ENCODE data around the gene FGF1.
A peak's percentile ranks its signal among the peaks of the same experiment; 100 is the strongest.

Gene FGF1

DNA sequence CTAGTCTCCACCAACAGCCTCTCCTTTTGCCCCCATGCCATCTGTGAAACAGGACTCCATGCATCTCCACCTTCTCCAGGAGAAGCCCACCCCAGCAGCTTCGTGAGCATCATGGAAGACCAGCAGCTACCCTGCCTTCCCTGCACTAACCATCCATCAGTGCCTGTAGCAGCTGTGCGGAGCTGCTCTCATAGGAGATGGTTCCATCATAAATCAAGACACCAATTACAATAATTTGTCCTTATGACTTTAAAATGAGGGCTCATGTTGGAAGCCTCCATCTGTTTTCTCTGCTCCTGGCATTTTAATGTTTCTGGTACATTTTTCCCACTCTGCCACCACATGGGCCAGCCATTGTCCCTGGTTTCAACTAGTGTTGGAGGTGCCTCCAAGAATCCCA lies 69.9 kb downstream of the FGF1 start:
- H3K9me3 ChIP-seq (ENCODE audit: severe bottlenecking): peaks cover 2% of the 10 kb centered on the region
- no peak overlapping the region for H3K27ac ChIP-seq
- H3K36me3 ChIP-seq: no peaks in the 10 kb centered on the region
- TF ChIP-seq, protein P1, sequence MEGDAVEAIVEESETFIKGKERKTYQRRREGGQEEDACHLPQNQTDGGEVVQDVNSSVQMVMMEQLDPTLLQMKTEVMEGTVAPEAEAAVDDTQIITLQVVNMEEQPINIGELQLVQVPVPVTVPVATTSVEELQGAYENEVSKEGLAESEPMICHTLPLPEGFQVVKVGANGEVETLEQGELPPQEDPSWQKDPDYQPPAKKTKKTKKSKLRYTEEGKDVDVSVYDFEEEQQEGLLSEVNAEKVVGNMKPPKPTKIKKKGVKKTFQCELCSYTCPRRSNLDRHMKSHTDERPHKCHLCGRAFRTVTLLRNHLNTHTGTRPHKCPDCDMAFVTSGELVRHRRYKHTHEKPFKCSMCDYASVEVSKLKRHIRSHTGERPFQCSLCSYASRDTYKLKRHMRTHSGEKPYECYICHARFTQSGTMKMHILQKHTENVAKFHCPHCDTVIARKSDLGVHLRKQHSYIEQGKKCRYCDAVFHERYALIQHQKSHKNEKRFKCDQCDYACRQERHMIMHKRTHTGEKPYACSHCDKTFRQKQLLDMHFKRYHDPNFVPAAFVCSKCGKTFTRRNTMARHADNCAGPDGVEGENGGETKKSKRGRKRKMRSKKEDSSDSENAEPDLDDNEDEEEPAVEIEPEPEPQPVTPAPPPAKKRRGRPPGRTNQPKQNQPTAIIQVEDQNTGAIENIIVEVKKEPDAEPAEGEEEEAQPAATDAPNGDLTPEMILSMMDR (IDR thresholded peaks at IDR 0.05; ENCODE audit: low read depth, low read length): no peak
- H3K4me3 ChIP-seq (ENCODE audit: low read depth, low read length): no peak overlapping the region
- H3K27me3 ChIP-seq (ENCODE audit: insufficient read depth, low read depth, severe bottlenecking): no peaks in the 10 kb centered on the region
- no peak for DNase-seq

- peaks cover under 1% of the 10 kb centered on the region for H3K9me3 ChIP-seq (ENCODE audit: severe bottlenecking)
- no peak overlapping the region for H3K27ac ChIP-seq
- no peaks in the 10 kb centered on the region for H3K27me3 ChIP-seq (ENCODE audit: insufficient read depth, low read depth, severe bottlenecking)
- no peak for DNase-seq
- H3K4me3 ChIP-seq (ENCODE audit: low read depth, low read length): no peak overlapping the region
- TF ChIP-seq, protein P1 (IDR thresholded peaks at IDR 0.05; ENCODE audit: low read depth, low read length): no peak
- H3K36me3 ChIP-seq: no peaks in the 10 kb centered on the region
These were observed 71.8 kb downstream of the FGF1 start for GRCh38 chr5:142614054-142614453.

GRCh38 chr5:142613271-142613671 lies 72.6 kb downstream of the FGF1 start:
- no peaks in the 10 kb centered on the region for H3K36me3 ChIP-seq
- H3K27me3 ChIP-seq (ENCODE audit: insufficient read depth, low read depth, severe bottlenecking): no peaks in the 10 kb centered on the region
- no peak for DNase-seq
- H3K27ac ChIP-seq: no peak overlapping the region
- H3K4me3 ChIP-seq (ENCODE audit: low read depth, low read length): no peak overlapping the region
- H3K9me3 ChIP-seq (ENCODE audit: severe bottlenecking): no peaks in the 10 kb centered on the region
- TF ChIP-seq, protein P1 (IDR thresholded peaks at IDR 0.05; ENCODE audit: low read depth, low read length): no peak

GRCh38 chr5:142612494-142613270 lies 73.2 kb downstream of the FGF1 start:
- H3K4me3 ChIP-seq (ENCODE audit: low read depth, low read length): no peak overlapping the region
- H3K36me3 ChIP-seq: no peaks in the 10 kb centered on the region
- H3K27ac ChIP-seq: no peak overlapping the region
- no peaks in the 10 kb centered on the region for H3K9me3 ChIP-seq (ENCODE audit: severe bottlenecking)
- no peak for DNase-seq
- no peaks in the 10 kb centered on the region for H3K27me3 ChIP-seq (ENCODE audit: insufficient read depth, low read depth, severe bottlenecking)
- TF ChIP-seq, protein P1 (IDR thresholded peaks at IDR 0.05; ENCODE audit: low read depth, low read length): no peak

- TF ChIP-seq, protein P1 (IDR thresholded peaks at IDR 0.05; ENCODE audit: low read depth, low read length): peak; percentile 91
- H3K27ac ChIP-seq: no peak overlapping the region
- H3K9me3 ChIP-seq (ENCODE audit: severe bottlenecking): no peaks in the 10 kb centered on the region
- no peaks in the 10 kb centered on the region for H3K36me3 ChIP-seq
- no peaks in the 10 kb centered on the region for H3K27me3 ChIP-seq (ENCODE audit: insufficient read depth, low read depth, severe bottlenecking)
- H3K4me3 ChIP-seq (ENCODE audit: low read depth, low read length): no peak overlapping the region
- peak; percentile 78 for DNase-seq
These were observed 74.7 kb downstream of the FGF1 start for GRCh38 chr5:142611154-142611553.
